Caki2 (cell line): ENCODE results near the gene SLC2A13. TPM values are rescaled to one million over a fixed set of nuclear protein-coding genes. Genes with fewer than 3 reads are reported as not detected.
"Not testable (repeated sequence)": the region's sequence is repeated elsewhere in the genome, so short reads cannot be mapped to it uniquely, and the experiment has no call there.

Experiments
- DNase-seq: peaks from one replicate; pipeline ENCODE4 v3.0.0-alpha.2; 2015; ENCODE audit warnings: low read depth
- in situ Hi-C: cut with HindIII; loops from 2 replicates; pipeline ENCODE4 v1.10.0; 2016; ENCODE audit warnings: low sequenced_read_pairs, low pct_unique_long_range_greater_than_20kb, mixed read lengths
- total RNA-seq: library from RNA; depleted of rRNA; stranded (reverse); fragments of >200 nt; shearing (Covaris generic); gene quantifications from 2 replicates; pipeline ENCODE4 v1.2.3, GENCODE V29; 2014; ENCODE audit warnings: low replicate concordance

Gene SLC2A13
- total RNA-seq, 1 experiment from 2014 or later: 9.2 TPM

GRCh38 chr12:39915249-39915648 is 190.6 kb downstream of the SLC2A13 start:
- no peak for DNase-seq
- in situ Hi-C loops: no loop called here

- DNase-seq: no peak
- in situ Hi-C loops: no loop called here
Measured at GRCh38 chr12:39912211-39912980, 193.5 kb downstream of the SLC2A13 start.

GRCh38 chr12:39906237-39906636 is 199.6 kb downstream of the SLC2A13 start:
- DNase-seq: no peak
- in situ Hi-C loops: no loop called here

GRCh38 chr12:39905152-39905551 is 200.7 kb downstream of the SLC2A13 start:
- no peak for DNase-seq
- in situ Hi-C loops: no loop called here

GRCh38 chr12:39902821-39903220 is 203.1 kb downstream of the SLC2A13 start:
- no peak for DNase-seq
- in situ Hi-C loops: no loop called here

- in situ Hi-C loops: no loop called here
- no peak for DNase-seq
Measured at GRCh38 chr12:39897315-39897714, 208.6 kb downstream of the SLC2A13 start.

GRCh38 chr12:39893388-39893787 is 212.5 kb downstream of the SLC2A13 start:
- DNase-seq, in situ Hi-C loops: not testable (repeated sequence)

- in situ Hi-C loops: no loop called here
Measured at GRCh38 chr12:39892146-39892545, 213.7 kb downstream of the SLC2A13 start.

GRCh38 chr12:39887856-39888255 is 218.0 kb downstream of the SLC2A13 start:
- DNase-seq: no peak
- in situ Hi-C loops: no loop called here

More at GRCh38 chr12:39892146-39892545, 213.7 kb downstream of the SLC2A13 start:
- DNase-seq: no peak

- in situ Hi-C loops: no loop called here
- DNase-seq: no peak
Measured at GRCh38 chr12:39886106-39886505, 219.8 kb downstream of the SLC2A13 start.

GRCh38 chr12:39884616-39885125 is 221.2 kb downstream of the SLC2A13 start:
- DNase-seq: no peak
- in situ Hi-C loops: no loop called here

GRCh38 chr12:39883411-39883810 is 222.5 kb downstream of the SLC2A13 start:
- in situ Hi-C loops: no loop called here
- no peak for DNase-seq

- DNase-seq: no peak
- in situ Hi-C loops: no loop called here
Measured at GRCh38 chr12:39878753-39879152, 227.1 kb downstream of the SLC2A13 start.

GRCh38 chr12:39875721-39876120 is 230.2 kb downstream of the SLC2A13 start:
- no peak for DNase-seq
- in situ Hi-C loops: no loop called here

- DNase-seq: no peak
- in situ Hi-C loops: no loop called here
Measured at GRCh38 chr12:39874785-39875184, 231.1 kb downstream of the SLC2A13 start.

- in situ Hi-C loops: no loop called here
Measured at GRCh38 chr12:39873065-39873464, 232.8 kb downstream of the SLC2A13 start.

GRCh38 chr12:39872425-39872824 is 233.5 kb downstream of the SLC2A13 start:
- peak; percentile 65 for DNase-seq
- in situ Hi-C loops: no loop called here

More at GRCh38 chr12:39873065-39873464, 232.8 kb downstream of the SLC2A13 start:
- no peak for DNase-seq

- DNase-seq: no peak
- in situ Hi-C loops: no loop called here
Measured at GRCh38 chr12:39868328-39868725, 237.6 kb downstream of the SLC2A13 start.

GRCh38 chr12:39867631-39868327 is 238.1 kb downstream of the SLC2A13 start:
- DNase-seq: no peak
- in situ Hi-C loops: no loop called here
